Hematopoietic multipotent progenitor cell treated with erythropoietin and hydrocortisone succinate and interleukin-3 and kit ligand, for 6 days (in vitro differentiated cells): Measurements from ENCODE around the gene GRIK3.

Experiments
- DNase-seq: peaks from one replicate; pipeline ENCODE4 v3.0.0-alpha.2; 2015

Gene GRIK3

DNA sequence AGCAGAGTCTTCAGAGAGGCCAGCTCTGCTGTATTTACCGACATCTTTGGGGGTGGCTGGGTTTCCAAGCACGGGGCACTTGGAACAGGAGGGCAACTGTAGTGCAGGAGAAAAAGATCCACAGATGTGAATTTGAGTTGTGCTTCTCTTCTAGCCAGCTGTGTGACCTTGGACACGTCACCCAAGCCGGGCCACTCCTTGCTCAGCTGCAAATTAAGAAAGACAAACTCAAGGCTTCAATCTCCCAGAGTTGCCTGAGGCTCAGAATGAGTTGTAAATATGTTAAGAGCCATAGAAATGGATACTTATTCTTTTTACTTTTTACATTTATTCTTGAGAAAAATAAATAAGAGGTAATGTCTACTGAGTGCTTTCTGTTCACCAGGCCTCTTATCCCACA, 24.3 kb downstream of the GRIK3 start:
- DNase-seq = no peak

DNA sequence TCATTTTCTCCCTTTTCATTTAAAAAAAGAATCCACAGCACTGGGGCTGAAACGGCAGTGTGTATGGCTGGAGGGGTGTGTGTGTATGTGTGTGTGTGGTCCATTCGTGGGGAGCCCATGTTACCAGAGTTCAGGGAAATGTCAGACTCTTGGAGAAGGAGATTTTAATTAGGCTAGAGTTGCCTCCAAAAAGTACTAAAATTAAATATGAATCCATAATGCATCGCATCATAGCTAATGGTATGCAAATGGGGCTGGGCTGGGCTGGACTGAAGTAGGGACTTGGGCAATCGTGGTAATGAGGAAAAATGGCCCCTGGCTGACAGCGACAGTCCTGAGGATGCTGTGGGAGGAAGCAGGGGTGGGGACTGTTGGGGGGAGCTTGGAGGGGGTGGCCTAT, 24.8 kb downstream of the GRIK3 start:
- no peak for DNase-seq

DNA sequence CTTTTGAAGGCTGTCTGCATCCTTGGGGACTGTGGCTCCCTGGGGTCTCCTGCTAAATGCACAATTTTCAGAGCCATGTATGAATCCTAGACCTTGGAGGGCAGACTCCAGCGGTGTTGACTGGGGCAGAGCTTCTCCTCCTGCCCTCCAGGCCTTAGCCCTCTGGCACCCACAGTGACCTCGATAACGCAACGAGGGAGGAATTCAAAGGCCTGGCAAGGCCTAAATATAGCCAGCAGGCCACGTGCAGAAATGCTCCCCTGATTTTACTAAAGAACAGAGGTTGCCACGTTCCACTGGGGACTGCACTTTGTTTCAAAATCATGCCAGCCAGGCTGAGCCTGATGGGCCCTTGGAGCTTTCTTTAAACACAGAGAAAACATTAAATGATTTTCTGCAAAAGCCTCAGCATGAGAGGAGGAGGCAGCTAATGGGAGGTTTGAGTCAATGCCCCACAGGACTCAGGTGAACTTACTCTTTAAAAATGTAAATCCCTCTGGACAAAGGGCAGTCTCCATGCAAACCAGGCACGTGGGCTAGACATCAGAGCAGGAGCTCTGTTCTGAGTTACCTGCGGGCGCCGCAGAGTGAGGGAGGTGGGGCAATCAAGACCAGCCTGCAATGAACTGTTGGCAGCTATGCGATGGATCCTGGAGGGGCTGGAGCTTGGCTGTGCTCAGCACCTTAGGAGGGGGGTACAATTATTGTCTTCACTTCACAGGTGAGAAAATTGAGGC, 28.0 kb downstream of the GRIK3 start:
- DNase-seq = no peak

GRCh38 chr1:37002898-37003297, 31.4 kb downstream of the GRIK3 start:
- no peak for DNase-seq

GRCh38 chr1:37001703-37002102, 32.6 kb downstream of the GRIK3 start:
- no peak for DNase-seq

DNA sequence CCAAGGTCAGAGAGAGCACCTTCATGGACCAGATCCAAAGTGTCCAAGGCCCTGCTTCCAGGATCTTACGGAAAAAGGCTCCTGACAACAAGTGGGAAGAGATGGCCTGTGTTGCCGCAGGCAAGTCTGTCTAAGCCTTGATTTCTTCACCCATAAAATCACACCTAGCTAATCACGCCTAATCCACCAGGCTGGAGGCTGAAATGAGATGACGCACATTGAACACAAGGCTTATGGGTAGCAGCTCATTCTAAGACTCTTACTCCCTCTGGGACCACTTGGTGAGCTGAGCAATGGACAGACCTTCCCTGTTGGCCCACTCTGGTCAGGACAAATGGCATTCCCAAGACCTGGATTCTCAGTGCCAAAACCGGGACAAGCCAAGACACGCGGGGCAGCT, 38.2 kb downstream of the GRIK3 start:
- no peak for DNase-seq

DNA sequence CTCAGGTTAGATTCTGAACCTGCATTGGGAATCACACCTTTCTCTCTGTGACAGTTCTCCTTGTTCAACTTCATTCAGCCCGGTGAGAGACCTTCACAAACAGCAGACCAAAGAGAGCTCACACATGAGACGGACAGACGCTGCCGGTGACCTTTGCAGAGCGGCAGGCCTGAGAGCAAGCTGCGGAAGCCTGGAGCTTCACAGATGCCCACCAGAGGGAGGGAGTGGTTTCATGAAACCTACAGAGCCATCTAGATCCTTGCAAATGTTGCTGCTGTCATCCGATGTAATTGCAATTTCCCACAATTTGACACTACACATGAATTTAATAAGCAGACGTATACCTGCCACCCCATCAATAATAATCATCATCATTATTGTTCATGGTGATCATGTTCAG, 39.4 kb downstream of the GRIK3 start:
- DNase-seq = no peak

DNA sequence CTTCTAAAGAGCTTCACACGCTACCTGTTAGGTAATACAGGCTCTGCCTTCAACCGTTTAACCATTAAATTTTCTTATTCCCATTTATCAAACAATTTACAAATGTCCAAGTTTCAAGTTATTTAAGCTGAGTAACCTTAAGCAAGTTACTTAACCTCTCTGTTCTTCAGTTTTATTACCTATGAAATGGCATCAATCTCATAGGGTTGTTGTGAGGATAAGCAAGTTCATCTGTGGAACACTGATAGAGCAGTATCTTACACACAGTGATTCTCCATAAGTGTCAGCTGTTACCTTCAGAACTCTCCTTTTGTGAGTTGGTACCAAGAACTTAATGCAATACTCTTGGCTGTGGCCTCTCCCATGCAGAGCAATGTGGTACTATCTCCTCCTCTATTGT, 40.0 kb downstream of the GRIK3 start:
- no peak for DNase-seq

- DNase-seq = no peak
Measured at GRCh38 chr1:36992139-36992943, 42.0 kb downstream of the GRIK3 start.

DNA sequence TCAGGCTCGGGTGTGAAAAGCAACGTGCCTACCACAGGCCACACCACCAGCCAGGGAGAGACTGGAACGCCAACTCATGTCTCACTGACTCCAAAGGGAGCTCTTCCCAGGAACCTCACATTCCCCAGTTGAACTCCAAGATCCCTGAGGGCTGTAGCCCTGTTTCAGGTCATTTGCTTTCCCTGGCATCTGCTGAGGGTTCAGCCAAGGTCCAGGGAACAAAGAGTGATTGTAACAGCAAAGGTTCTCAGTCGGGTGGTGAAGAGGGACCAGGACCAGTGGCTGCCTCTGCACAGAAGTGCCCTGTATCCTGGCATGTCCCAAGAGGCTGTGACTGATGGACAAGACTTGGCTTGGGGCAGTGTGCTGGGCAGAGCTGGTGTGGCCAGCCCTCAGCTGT, 42.8 kb downstream of the GRIK3 start:
- DNase-seq = no peak

- no peak for DNase-seq
Measured at GRCh38 chr1:36990928-36991327, 43.4 kb downstream of the GRIK3 start.

DNA sequence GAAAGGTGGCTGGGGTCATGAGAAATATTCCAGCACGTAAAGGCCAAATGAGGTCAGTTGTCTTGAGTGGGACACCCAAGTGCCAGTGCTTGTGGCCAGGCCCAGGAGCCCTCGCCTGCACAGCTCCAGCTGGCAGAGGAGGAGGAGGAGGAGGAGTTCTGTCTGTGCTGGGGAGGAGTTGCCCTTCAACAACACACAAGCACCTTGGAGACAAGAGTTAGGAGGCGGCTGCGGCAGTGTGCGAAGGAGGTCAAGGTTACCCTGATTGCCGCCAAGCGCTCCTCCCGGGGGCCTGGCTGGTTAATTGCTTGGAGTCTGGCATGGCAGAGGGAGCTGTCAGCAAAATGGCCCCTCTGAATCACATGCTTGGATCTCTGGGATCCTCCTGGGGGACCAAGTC, 45.1 kb downstream of the GRIK3 start:
- no peak for DNase-seq

GRCh38 chr1:36988741-36989193, 45.5 kb downstream of the GRIK3 start:
- no peak for DNase-seq

GRCh38 chr1:36988321-36988720, 46.0 kb downstream of the GRIK3 start:
- no peak for DNase-seq

GRCh38 chr1:36987276-36987675, 47.0 kb downstream of the GRIK3 start:
- no peak for DNase-seq

GRCh38 chr1:36986241-36986985, 47.9 kb downstream of the GRIK3 start:
- no peak for DNase-seq

DNA sequence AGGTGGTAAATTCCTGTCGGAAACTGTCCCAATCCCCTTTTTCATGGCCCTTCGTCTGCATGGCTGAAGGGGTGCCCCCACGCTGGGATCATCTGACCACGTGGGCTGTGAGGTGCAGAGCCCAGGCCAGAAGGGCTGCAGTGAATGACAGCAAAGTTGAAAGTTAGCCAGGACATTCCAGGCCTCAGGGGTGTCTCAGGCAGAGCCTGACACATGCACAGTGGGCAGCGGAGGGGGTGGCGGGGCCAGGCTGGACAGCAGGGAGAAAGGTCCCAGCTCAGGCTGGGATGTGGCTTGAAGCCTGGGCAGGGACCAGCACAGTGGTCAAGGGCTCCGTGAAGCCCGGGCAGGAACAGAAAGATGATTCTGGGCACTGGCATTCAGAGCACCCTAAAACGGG, 49.6 kb downstream of the GRIK3 start:
- DNase-seq = no peak

GRCh38 chr1:36984026-36984425, 50.3 kb downstream of the GRIK3 start:
- DNase-seq = no peak

DNA sequence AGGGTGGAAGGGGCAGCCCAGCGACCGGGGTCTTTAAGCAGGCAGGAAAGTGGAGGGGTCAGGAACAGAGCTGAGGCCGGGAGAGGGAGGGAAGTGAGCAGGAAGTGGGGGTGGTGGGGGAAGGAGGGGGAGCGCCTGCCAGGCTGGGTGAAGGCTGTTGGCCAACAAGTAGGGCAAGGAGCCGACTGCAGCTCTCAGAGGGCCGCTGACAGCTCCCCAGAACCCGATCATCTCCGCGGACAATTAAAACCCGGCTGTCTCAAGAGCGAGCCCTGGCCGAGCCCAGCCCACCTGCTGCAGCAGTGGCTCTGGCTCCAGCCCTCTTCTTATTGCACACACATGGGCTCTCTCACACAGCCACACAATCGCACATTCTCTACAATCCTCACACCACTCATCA, 51.6 kb downstream of the GRIK3 start:
- no peak for DNase-seq

DNA sequence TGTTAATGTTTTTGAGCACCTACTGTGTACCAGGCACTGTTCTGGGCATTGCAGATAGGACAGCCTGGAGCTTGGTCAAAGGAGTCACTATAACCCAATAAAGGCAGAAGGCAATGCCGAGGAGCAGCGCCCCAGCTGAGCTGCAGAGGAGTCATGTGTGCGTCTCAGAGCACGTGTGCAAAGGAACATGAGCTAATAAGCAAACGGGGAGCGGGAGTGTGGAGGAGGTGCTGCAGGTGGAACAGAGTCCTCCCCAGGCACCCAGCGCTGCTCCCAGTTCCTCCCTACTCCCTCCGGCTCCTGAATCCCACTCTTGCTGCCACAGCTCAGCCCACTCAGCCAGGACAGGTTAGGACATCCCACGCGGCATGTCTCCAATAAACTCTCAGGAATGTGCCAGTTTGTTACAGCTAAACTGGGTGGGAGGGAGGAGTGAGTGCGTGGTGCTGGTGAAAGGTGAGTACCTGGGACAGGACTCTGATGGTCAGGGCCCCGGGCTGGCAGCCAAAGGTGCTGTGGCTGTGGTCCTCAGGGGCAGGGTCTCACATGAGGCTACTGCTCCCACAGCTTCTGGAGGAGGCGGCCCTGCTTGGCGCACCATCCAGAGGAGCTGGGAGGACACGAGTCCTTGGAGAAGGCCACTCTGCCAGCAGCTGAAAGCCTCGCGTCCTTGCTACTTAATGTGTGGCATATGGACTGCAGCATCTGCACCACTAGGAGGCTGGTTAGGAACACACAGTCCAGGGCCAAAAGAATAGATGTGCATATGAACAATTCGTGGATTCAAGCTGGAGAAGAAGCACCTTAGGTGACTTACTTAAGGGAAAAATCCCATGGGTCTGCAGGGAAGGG, 52.3 kb downstream of the GRIK3 start:
- DNase-seq = no peak

GRCh38 chr1:36981126-36981525, 53.2 kb downstream of the GRIK3 start:
- DNase-seq = no peak

DNA sequence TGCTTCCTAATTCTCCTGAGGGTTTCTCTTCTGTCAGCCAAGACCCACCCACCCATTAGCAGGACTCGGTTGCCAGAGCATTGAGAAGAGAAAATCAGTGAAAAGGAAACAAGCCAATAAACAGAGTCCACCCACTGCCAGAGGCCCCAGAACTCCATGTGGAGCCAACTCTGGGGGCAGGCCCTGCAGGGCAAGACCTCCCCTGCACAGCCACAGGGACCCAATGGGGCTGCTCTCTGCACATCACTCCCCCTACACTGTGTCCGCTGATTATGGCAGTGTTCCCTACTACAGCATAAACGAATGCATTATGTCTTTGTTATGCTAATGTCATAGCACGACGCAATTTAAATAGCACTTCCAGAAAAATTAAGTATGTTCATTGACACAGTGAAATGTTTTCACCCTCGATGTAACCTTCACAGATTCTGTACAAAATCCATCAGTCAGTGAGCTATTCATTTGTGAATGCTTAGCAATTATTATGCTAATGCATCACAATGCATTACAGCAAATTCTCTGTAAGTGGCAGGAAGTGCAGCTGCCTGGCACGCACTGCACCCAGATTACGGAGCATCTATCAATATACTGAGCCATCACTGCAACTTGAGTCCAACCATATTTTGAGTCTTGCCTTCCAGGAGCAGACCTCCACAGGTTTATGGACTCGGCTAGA, 56.4 kb downstream of the GRIK3 start:
- DNase-seq = no peak
